Heart left ventricle (tissue), 16 donors: ENCODE data around the gene NADSYN1. TPM values are rescaled to one million over a fixed set of nuclear protein-coding genes. Genes with fewer than 3 reads are reported as not detected.

Source experiments
- ATAC-seq, 4 donors: fragments of 200-7000 bp; cut with Tn5 transposase; one replicate each; pipeline ENCODE4 v1.9.1; 2020 to 2022; ENCODE audit warnings: moderate library complexity in 4 of 4, mild to moderate bottlenecking in 3 of 4, moderate number of reproducible peaks in 1 of 4
- DNase-seq, 5 donors: peaks; one replicate each; pipeline ENCODE4 v3.0.0-alpha.2; 2020
- H3K27ac ChIP-seq, 12 donors: fragments of 200-600 bp; sonication (generic) in 4 of 12; one replicate each; pipeline versions ENCODE4 v1.5.0 to v1.8.0; 2016 to 2022; ENCODE audit warnings: mild to moderate bottlenecking in 2 of 12
- H3K27me3 ChIP-seq, 9 donors: fragments of 200-600 bp; sonication (generic) in 2 of 9; one replicate each; pipeline versions ENCODE4 v1.5.1 to v1.8.0; 2016 to 2022; ENCODE audit warnings: mild to moderate bottlenecking in 3 of 9
- H3K36me3 ChIP-seq, 9 donors: fragments of 200-600 bp; sonication (generic) in 2 of 9; one replicate each; pipeline versions ENCODE4 v1.5.0 to v1.8.0; 2018 to 2022; ENCODE audit warnings: mild to moderate bottlenecking in 2 of 9
- H3K4me1 ChIP-seq, 12 donors: fragments of 200-600 bp; sonication (generic) in 4 of 12; one replicate each; pipeline versions ENCODE4 v1.5.0 to v1.8.0; 2016 to 2022; ENCODE audit warnings: mild to moderate bottlenecking in 3 of 12
- H3K4me3 ChIP-seq, 12 donors: fragments of 200-600 bp; sonication (generic) in 4 of 12; one replicate each; pipeline versions ENCODE4 v1.5.0 to v1.8.0; 2017 to 2022; ENCODE audit warnings: mild to moderate bottlenecking in 9 of 12, moderate library complexity in 4 of 12
- H3K9me3 ChIP-seq, 12 donors: fragments of 200-600 bp; sonication (generic) in 4 of 12; one replicate each; pipeline versions ENCODE4 v1.5.0 to v1.8.0; 2016 to 2022; ENCODE audit warnings: mild to moderate bottlenecking in 1 of 12
- POLR2A ChIP-seq, 2 donors: fragments of 450-650 bp; IDR thresholded peaks; one replicate each; pipeline ENCODE4 v1.6.1; 2017; ENCODE audit warnings: antibody characterized with exemption in 2 of 2, mild to moderate bottlenecking in 2 of 2, moderate library complexity in 2 of 2
- WGBS, 4 donors: extraction: QIAGEN DNeasy Blood & Tissue Kit in 2 of 4; methylation state at CpG; one replicate each; pipeline versions ENCODE4 v1.1.5 to v1.1.7; 2013 to 2018; 5-methylcytosine and 5-hydroxymethylcytosine counted together
- intact Hi-C, 10 donors: fragments of 100-400 bp; cut with DNase I; formaldehyde crosslinking; loops; one replicate each; pipeline versions ENCODE4 v1.11.1 to v1.14.2; 2022
- polyA plus RNA-seq, 2 donors: library from polyadenylated mRNA; stranded (reverse); fragments of 200-250 nt; gene quantifications; one replicate each; pipeline ENCODE4 v1.2.3, GENCODE V29; 2013
- total RNA-seq, 9 donors: library from RNA; depleted of rRNA in 2 of 9; stranded (reverse); fragments of >200 nt in 2 of 9; fragmentation: NEBNext Ultra II Directional in 3 of 9; extraction: Animal tissue kit (Norgen Biotek cat#: 25700) in 3 of 9; gene quantifications; one replicate each; pipeline versions ENCODE4 v1.1.0 to v1.2.4, GENCODE V29; 2016 to 2023
- TF ChIP-seq, protein P1 (sequence below), 12 donors: fragments of 200-600 bp; sonication (generic) in 4 of 12; IDR thresholded peaks; one replicate each; pipeline versions ENCODE4 v1.5.0 to v1.8.0; 2018 to 2022; ENCODE audit warnings: antibody characterized with exemption in 12 of 12, mild to moderate bottlenecking in 5 of 12
- donor health status: ischemic (EF 13 %, LVEDD 7.1; RV severe dilation, severe dysfunction).
- donor health status: healthy with polysubstance abuse.
- donor health status: DM: no; HTN: yes; CAD: no.
- donor health status: DM: no; HTN: no; CAD: no.
- donor health status: ischemic (EF 25% LVEDD 6.9; RV normal size, moderate dysfunction).
- donor health status: ischemic (EF 25% LVEDD 5.7; RV mildly dilated, moderate dysfunction).
- donor health status: healthy.
- donor health status: DM: yes; HTN: yes; CAD: no.
- donor health status: ischemic (EF 35%, LVEDD 5.7; RV mildly dilated, moderate dysfunction).
- donor health status: nonischemic (EF 11% LVEDD 7.7; RV severe dilation, severe dysfunction).
- donor health status: DM: yes; HTN: yes; CAD: no.
- donor health status: PGD.
- donor health status: ischemic (EF 29% LVEDD 5.4; RV normal size, mild dysfunction).
- donor health status: nonischemic (EF 23%, LVEDD 6.1; RV moderate dilation, normal function).

Gene NADSYN1
- total and polyA plus RNA-seq, 11 donors = 11.4 to 41.9 (median 19.4) TPM

DNA sequence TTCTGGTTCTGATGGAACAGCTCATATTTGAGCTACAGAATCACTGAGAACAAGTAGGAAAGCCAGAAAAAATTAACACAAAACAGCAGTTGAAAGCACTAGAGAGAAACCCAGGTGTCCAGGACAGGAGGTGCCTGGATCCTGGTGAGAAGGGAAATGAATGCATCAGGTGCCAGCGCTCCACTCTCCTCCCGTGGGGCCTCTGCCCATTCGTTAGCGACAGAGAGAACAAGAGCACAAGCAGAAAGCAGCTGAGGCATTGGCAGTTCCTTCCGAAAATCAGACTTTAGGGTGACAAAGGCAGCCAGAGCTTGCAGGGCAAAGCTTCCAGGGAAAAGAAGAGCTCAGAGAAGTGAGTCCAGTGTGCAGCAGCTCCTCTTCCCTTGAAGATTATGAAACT is 54.1 kb downstream of the NADSYN1 start:
- H3K4me3 ChIP-seq = no peak overlapping the region
- DNase-seq (no peak), ATAC-seq (no peak)
- peaks cover 0 to 55% (median 24%) of the 10 kb centered on the region in 12 donors for H3K9me3 ChIP-seq
- no peak overlapping the region for H3K27ac ChIP-seq
- TF ChIP-seq, protein P1, sequence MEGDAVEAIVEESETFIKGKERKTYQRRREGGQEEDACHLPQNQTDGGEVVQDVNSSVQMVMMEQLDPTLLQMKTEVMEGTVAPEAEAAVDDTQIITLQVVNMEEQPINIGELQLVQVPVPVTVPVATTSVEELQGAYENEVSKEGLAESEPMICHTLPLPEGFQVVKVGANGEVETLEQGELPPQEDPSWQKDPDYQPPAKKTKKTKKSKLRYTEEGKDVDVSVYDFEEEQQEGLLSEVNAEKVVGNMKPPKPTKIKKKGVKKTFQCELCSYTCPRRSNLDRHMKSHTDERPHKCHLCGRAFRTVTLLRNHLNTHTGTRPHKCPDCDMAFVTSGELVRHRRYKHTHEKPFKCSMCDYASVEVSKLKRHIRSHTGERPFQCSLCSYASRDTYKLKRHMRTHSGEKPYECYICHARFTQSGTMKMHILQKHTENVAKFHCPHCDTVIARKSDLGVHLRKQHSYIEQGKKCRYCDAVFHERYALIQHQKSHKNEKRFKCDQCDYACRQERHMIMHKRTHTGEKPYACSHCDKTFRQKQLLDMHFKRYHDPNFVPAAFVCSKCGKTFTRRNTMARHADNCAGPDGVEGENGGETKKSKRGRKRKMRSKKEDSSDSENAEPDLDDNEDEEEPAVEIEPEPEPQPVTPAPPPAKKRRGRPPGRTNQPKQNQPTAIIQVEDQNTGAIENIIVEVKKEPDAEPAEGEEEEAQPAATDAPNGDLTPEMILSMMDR (IDR thresholded peaks at IDR 0.05) = no peak
- no peak for TF ChIP-seq POLR2A (IDR thresholded peaks at IDR 0.05)
- H3K36me3 ChIP-seq = peaks cover 0 to 10% (median 0%) of the 10 kb centered on the region in 9 donors
- H3K4me1 ChIP-seq = peaks cover 0 to 4% (median 0%) of the 10 kb centered on the region in 12 donors
- no peaks in the 10 kb centered on the region for H3K27me3 ChIP-seq
- intact Hi-C loops = loop anchor here in 1 of 10 donors (10.0 kb wide), 1 partner anchor 58 kb away; the partner anchor contains the start of gene KRTAP5-10
- WGBS, 4 donors = 91 to 95% (median 93%) methylated on average over 5 of the region's 5 CpGs

DNA sequence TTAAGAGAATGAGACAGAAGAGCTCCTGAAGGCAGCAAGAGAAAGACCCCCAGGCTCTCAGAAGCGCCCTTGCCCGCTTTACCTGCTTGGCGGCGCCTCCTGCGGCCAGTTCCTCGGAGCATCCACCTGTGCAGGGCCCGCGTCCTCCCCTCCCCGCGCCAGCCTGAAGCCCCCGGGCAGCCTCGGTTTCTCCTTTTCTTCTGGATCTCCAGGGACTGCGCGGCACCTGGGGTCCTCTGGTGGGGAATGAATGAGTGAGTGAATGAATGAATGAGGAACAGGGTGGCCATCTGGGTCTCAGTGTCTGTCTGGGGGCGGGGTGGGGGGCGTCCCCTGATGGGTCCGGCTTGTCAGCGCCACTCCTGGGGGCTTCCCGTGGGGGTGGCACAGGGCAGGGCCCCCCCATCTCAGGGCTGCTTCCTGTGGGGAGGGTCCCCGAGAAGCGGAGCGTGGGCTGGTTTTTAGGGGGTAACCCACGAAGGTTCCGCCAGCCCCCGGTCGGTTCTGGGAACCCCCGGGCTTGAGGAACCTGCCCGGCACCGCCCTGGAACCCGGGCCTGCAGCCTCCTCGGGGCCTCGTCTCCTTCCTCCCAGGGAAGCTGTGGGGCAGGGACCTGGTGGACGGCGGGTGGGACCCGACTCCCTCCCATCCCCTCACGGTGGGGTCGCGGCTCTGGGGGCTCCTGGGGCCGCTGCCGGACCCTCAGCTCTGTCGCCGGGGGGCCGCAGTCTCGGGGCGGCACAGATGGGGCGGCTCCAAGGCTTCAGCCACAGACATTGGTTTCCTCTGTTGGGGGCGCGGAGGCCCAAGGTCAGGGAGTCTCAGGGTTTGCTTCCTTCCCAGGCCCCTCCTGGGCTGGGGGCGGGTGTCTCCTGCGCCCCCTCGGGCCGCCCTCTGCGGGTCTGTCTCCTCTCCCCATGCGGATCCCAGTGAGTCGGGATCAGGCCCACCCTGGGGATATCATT is 65.8 kb downstream of the NADSYN1 start:
- no peak for ATAC-seq
- Histone ChIP-seq H3K27ac (no peak overlapping the region), H3K4me1 (no peaks in the 10 kb centered on the region), H3K9me3 (no peaks in the 10 kb centered on the region), H3K27me3 (no peaks in the 10 kb centered on the region), H3K4me3 (no peak overlapping the region), H3K36me3 (no peaks in the 10 kb centered on the region)
- DNase-seq = no peak
- WGBS, 4 donors = 93 to 95% (median 94%) methylated on average over 26 to 55 of the region's 55 CpGs
- TF ChIP-seq, protein P1 (IDR thresholded peaks at IDR 0.05) = no peak
- no peak for TF ChIP-seq POLR2A (IDR thresholded peaks at IDR 0.05)
- intact Hi-C loops = no loop called here

- no peak overlapping the region for H3K27ac ChIP-seq
- H3K36me3 ChIP-seq = no peaks in the 10 kb centered on the region
- DNase-seq (no peak), ATAC-seq (no peak)
- H3K4me3 ChIP-seq = no peak overlapping the region
- WGBS, 4 donors = 54 to 66% (median 56%) methylated on average over 9 to 10 of the region's 10 CpGs
- H3K9me3 ChIP-seq = no peaks in the 10 kb centered on the region
- no peak for TF ChIP-seq POLR2A (IDR thresholded peaks at IDR 0.05)
- TF ChIP-seq, protein P1 (IDR thresholded peaks at IDR 0.05) = no peak
- H3K27me3 ChIP-seq = no peaks in the 10 kb centered on the region
- no peaks in the 10 kb centered on the region for H3K4me1 ChIP-seq
- intact Hi-C loops = no loop called here
Measured at GRCh38 chr11:71519546-71519945, 66.5 kb downstream of the NADSYN1 start.

GRCh38 chr11:71525188-71525937 is 72.4 kb downstream of the NADSYN1 start:
- intact Hi-C loops = no loop called here
- Histone ChIP-seq H3K27me3 (no peaks in the 10 kb centered on the region), H3K4me1 (no peaks in the 10 kb centered on the region), H3K9me3 (peaks cover 0 to 6% (median 0%) of the 10 kb centered on the region in 12 donors), H3K36me3 (no peaks in the 10 kb centered on the region), H3K27ac (no peak overlapping the region), H3K4me3 (no peak overlapping the region)
- ATAC-seq (no peak), DNase-seq (no peak)
- 62 to 77% (median 66%) methylated on average over 3 of the region's 3 CpGs for WGBS, 4 donors
- TF ChIP-seq, protein P1 (IDR thresholded peaks at IDR 0.05) = no peak
- TF ChIP-seq POLR2A (IDR thresholded peaks at IDR 0.05) = no peak
